HAP-1 (cell line): ENCODE measurements around the gene PAPOLB.

Experiments
- DNase-seq, 2 experiments: peaks; one replicate each; pipeline ENCODE4 v3.0.0-alpha.2; 2016 to 2020; ENCODE audit warnings: low spot score in 2 of 2
- H3K27me3 ChIP-seq: fragments of 250-450 bp; sonication (Bioruptor Pico); 2 replicates; pipeline ENCODE4 v1.5.1; 2020; ENCODE audit warnings: low read depth, mild to moderate bottlenecking, moderate library complexity
- H3K36me3 ChIP-seq: fragments of 250-450 bp; sonication (Bioruptor Pico); replicated peaks from 2 replicates; pipeline ENCODE4 v1.5.1; 2020; ENCODE audit warnings: mild to moderate bottlenecking
- H3K4me1 ChIP-seq: fragments of 250-450 bp; sonication (Bioruptor Pico); 2 replicates; pipeline ENCODE4 v1.5.1; 2020; ENCODE audit warnings: mild to moderate bottlenecking
- H3K4me3 ChIP-seq: fragments of 250-450 bp; sonication (Bioruptor Pico); 2 replicates; pipeline ENCODE4 v1.5.1; 2020; ENCODE audit warnings: mild to moderate bottlenecking, moderate library complexity
- H3K9me3 ChIP-seq: fragments of 250-450 bp; sonication (Bioruptor Pico); 2 replicates; pipeline ENCODE4 v1.5.1; 2020; ENCODE audit warnings: mild to moderate bottlenecking, moderate library complexity
- in situ Hi-C: fragments of 300-500 bp; cut with MboI; formaldehyde crosslinking; loops from 3 replicates; pipeline ENCODE4 v1.14.3; 2020; ENCODE audit warnings: low sequenced_read_pairs, inconsistent platforms, mixed read lengths

PAPOLB gene

DNA sequence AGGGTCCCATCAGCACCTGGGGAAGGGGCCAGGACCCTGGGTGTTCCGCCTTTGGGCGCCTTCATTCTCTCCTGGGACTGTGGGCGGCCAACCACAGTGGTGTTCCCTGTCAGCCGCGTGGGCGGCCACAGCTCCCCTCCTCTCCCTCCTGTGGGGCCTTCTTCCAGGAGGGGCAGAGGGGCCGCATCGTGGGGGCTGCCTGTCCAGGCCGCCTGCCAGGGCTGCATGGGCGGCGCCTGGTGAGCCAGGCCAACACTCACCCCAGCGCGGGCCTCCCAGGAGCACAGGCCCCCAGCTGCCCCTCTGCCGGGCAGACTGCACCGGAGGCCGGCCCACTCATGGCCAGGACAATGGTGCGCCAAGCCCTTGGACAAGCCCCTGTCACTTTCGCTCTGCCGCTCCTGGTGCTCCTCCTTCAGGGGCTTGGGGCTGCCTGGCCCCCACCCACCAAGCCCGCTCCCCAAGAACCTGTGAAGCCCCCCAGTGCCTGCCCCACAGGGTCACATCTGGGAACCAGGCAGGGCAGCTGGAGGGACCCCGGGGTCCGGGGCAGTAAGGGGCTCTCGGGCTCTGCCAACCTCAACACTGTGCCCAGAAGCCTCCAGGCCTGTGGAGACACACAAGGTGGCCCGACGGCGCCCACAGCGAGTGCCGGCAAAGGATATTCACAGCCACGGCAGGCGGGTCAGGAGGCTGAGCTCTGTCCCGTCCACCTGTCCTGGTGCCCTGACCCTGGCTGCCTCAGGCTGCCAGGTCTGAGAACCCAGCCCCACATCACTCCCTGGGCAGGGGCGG lies 43.6 kb downstream of the PAPOLB start:
- in situ Hi-C loops, result no loop called here
- Histone ChIP-seq H3K27me3 (no peaks in the 10 kb centered on the region), H3K4me3 (no peak overlapping the region), H3K36me3 (no peaks in the 10 kb centered on the region), H3K9me3 (no peaks in the 10 kb centered on the region), H3K4me1 (no peaks in the 10 kb centered on the region)
- no peak for DNase-seq

DNA sequence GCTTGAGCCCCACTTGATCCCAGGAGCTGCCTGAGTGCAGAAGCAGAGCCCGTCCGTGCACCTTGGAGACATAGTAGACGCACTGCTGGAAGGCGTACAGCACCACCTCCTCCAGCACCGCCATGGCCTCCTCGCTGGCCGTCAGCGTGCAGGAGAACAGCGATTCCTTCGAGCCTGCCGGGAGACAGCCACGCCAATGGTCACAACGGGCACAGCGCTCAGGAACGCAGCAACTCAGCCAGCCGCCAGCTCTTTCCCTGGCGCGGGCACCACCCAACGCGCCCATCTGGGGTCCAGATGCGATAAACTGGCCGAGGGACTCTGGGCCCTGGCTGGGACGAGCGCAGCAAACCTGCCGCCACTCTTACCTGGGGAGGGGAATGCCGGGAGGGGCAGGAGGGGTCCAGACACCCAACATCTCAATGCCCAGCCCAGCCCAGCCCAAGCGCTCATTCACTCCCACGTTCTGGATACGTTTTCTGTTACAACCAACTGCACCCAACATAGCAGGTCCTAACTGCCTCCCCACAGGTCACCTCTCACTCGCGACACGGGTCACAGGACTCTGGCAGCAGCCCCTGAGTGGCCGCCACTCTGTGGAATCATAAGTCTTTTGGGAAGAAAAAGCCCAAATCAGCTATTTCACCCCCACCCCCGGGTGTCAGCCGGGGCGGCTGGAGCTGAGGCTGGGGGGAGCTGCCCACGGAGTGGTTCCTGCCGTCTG lies 44.5 kb downstream of the PAPOLB start:
- Histone ChIP-seq H3K27me3 (no peaks in the 10 kb centered on the region), H3K36me3 (no peaks in the 10 kb centered on the region), H3K9me3 (no peaks in the 10 kb centered on the region), H3K4me3 (no peak overlapping the region), H3K4me1 (no peaks in the 10 kb centered on the region)
- in situ Hi-C loops, result no loop called here
- no peak for DNase-seq

- DNase-seq, result no peak
- no peaks in the 10 kb centered on the region for H3K4me1 ChIP-seq
- H3K27me3 ChIP-seq, result no peaks in the 10 kb centered on the region
- H3K36me3 ChIP-seq, result no peaks in the 10 kb centered on the region
- no peak overlapping the region for H3K4me3 ChIP-seq
- H3K9me3 ChIP-seq, result no peaks in the 10 kb centered on the region
- in situ Hi-C loops, result no loop called here
Observed at GRCh38 chr7:4816419-4817080, 45.3 kb downstream of the PAPOLB start.

DNA sequence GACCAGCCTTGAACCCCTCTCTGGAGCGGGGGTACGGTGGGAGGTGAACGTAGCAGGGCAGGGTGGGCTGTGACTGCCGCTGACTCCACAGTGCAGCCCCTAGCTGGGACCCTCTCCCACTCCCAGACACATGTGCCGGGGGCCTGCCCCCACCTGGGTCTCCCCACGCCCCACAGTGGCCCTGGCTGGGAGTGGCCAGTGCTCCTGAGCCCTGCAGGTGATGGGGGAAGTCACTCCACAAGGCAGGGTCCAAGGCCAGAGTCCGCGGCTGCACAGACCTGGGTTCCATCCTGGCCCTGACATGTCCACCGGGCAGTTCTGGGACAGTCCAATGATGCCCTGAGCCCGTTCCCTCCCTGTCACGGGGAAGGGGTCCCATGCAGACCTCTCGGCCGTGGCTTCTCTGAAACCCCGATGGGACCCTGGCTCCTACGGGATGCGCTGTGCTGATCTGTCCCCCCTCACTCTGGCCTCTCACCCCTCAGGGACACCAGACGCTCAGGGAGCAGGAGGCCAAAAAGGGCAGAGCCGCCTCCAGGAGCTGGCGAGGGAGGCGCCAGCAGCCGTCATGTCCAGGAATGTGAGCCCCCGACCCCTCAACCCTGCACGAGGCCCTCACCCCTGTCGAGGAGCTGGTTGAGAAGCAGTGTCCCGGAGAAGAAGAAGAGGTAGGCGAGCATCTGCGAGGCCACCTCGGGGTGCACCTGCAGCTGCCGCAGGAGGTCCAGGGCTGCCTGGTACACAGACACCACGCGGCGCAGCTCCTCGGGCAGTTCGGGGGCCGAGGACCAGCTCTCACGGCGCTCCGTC lies 46.0 kb downstream of the PAPOLB start:
- in situ Hi-C loops, result no loop called here
- no peak for DNase-seq
- Histone ChIP-seq H3K27me3 (no peaks in the 10 kb centered on the region), H3K9me3 (no peaks in the 10 kb centered on the region), H3K4me3 (no peak overlapping the region), H3K36me3 (no peaks in the 10 kb centered on the region), H3K4me1 (no peaks in the 10 kb centered on the region)

DNA sequence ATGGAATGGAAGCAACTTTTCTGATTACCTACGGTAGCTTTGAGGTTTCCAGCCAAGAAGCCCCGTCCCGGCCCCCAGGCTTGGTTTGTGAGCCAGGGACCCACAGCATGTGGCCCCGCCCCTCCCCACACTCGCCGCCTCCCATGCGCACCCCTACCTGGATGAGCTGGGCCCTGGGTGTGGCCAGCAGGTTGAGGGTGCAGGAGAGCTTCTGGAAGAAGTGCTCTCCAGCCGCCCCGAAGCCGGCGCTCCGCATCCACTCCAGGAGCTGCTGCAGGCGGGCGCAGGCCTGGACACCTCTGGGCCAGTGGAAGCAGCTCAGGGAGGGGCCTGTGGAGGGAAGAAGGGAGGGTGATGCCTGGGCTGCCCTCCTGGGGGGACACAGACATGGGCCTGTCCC lies 46.7 kb downstream of the PAPOLB start:
- no peak for DNase-seq
- H3K4me3 ChIP-seq, result no peak overlapping the region
- no peaks in the 10 kb centered on the region for H3K36me3 ChIP-seq
- in situ Hi-C loops, result no loop called here
- no peaks in the 10 kb centered on the region for H3K4me1 ChIP-seq
- no peaks in the 10 kb centered on the region for H3K27me3 ChIP-seq
- H3K9me3 ChIP-seq, result no peaks in the 10 kb centered on the region

- no peak overlapping the region for H3K4me3 ChIP-seq
Observed at GRCh38 chr7:4814433-4814832, 47.4 kb downstream of the PAPOLB start.

GRCh38 chr7:4809666-4810065 lies 52.2 kb downstream of the PAPOLB start:
- H3K27me3 ChIP-seq, result no peaks in the 10 kb centered on the region
- H3K4me3 ChIP-seq, result no peak overlapping the region
- no peaks in the 10 kb centered on the region for H3K9me3 ChIP-seq
- H3K4me1 ChIP-seq, result no peaks in the 10 kb centered on the region
- H3K36me3 ChIP-seq, result no peaks in the 10 kb centered on the region
- in situ Hi-C loops, result no loop called here
- DNase-seq, result no peak

More at GRCh38 chr7:4814433-4814832, 47.4 kb downstream of the PAPOLB start:
- no peak for DNase-seq
- Histone ChIP-seq H3K36me3 (no peaks in the 10 kb centered on the region), H3K27me3 (no peaks in the 10 kb centered on the region), H3K9me3 (no peaks in the 10 kb centered on the region), H3K4me1 (no peaks in the 10 kb centered on the region)
- in situ Hi-C loops, result no loop called here

GRCh38 chr7:4809091-4809591 lies 52.7 kb downstream of the PAPOLB start:
- Histone ChIP-seq H3K4me3 (no peak overlapping the region), H3K36me3 (no peaks in the 10 kb centered on the region), H3K27me3 (no peaks in the 10 kb centered on the region), H3K9me3 (no peaks in the 10 kb centered on the region), H3K4me1 (no peaks in the 10 kb centered on the region)
- no peak for DNase-seq
- in situ Hi-C loops, result no loop called here

DNA sequence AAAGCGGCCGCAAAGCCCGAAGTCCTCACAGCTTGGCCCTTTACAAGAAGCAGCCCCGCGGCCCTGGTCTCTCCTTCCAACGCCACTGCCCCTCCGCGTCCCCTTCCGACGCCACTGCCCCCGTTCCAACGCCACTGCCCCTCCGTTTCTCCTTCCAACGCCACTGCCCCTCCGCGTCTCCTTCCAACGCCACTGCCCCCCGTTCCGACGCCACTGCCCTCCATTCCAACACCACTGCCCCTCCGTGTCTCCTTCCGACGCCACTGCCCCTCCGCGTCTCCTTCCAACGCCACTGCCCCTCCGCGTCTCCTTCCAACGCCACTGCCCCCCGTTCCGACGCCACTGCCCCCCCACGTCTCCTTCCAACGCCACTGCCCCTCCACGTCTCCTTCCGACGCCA lies 53.3 kb downstream of the PAPOLB start:
- in situ Hi-C loops, result no loop called here

DNA sequence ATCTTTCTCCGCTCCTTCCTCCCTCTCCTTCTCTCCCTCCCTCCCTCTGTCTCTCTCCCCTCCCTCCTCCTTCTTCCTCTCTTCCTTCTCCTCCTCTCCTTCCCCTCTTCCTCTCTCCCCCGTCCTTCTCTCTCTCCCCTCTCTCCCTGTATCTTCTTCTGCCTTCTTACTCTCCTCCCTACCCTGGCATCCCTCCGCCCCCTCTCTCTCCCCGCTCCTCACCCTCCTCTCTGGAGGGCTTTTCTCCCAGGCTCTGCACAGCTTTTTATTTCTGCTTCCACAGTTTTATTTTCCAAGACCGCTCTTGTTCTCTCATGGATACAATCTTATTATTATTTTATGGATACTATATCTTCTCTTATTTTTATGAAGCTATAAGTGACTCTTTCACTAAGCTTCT lies 53.8 kb downstream of the PAPOLB start:
- Histone ChIP-seq H3K4me1 (no peaks in the 10 kb centered on the region), H3K27me3 (no peaks in the 10 kb centered on the region), H3K4me3 (no peak overlapping the region), H3K36me3 (no peaks in the 10 kb centered on the region), H3K9me3 (no peaks in the 10 kb centered on the region)
- no peak for DNase-seq
- in situ Hi-C loops, result no loop called here

More for the DNA sequence above, 53.3 kb downstream of the PAPOLB start:
- no peaks in the 10 kb centered on the region for H3K27me3 ChIP-seq
- no peak for DNase-seq
- H3K36me3 ChIP-seq, result no peaks in the 10 kb centered on the region
- no peaks in the 10 kb centered on the region for H3K9me3 ChIP-seq
- H3K4me1 ChIP-seq, result no peaks in the 10 kb centered on the region
- no peak overlapping the region for H3K4me3 ChIP-seq
